Small intestine (tissue), 16 donors: ENCODE results near the gene PIMREG. TPM values are rescaled to one million over a fixed set of nuclear protein-coding genes. Genes with fewer than 3 reads are reported as not detected.

Source experiments
- DNase-seq, 2 donors: peaks; one replicate each; pipeline versions ENCODE4 v3.0.0 to v3.0.0-alpha.2; 2013
- FAIRE-seq: peaks from 2 replicates; lab custom pipeline; 2012; peaks lifted over from hg19 to GRCh38; lab: Jason Lieb, UNC
- H3K27ac ChIP-seq, 3 donors: one replicate each; pipeline ENCODE4 v1.5.1; 2013; ENCODE audit warnings: low read length in 2 of 3, mild to moderate bottlenecking in 2 of 3, control low read depth in 1 of 3, inconsistent platforms in 1 of 3, low read depth in 1 of 3, moderate library complexity in 1 of 3
- H3K27me3 ChIP-seq, 3 donors: one replicate each; pipeline ENCODE4 v1.6.1; 2013; ENCODE audit warnings: low read length in 3 of 3, inconsistent platforms in 1 of 3; ENCODE audit not compliant: control insufficient read depth in 3 of 3, insufficient read depth in 3 of 3
- H3K36me3 ChIP-seq, 3 donors: one replicate each; pipeline ENCODE4 v1.6.1; 2013; ENCODE audit warnings: low read length in 3 of 3, inconsistent platforms in 1 of 3, low read depth in 1 of 3, mild to moderate bottlenecking in 1 of 3, moderate library complexity in 1 of 3; ENCODE audit not compliant: control insufficient read depth in 3 of 3, insufficient read depth in 2 of 3
- H3K4me1 ChIP-seq, 3 donors: one replicate each; pipeline ENCODE4 v1.6.1; 2013; ENCODE audit warnings: low read length in 2 of 3, inconsistent platforms in 1 of 3, low read depth in 1 of 3, mild to moderate bottlenecking in 1 of 3, moderate library complexity in 1 of 3; ENCODE audit not compliant: control insufficient read depth in 3 of 3, insufficient read depth in 2 of 3
- H3K4me3 ChIP-seq, 3 donors: one replicate each; pipeline ENCODE4 v1.5.1; 2013; ENCODE audit warnings: low read length in 3 of 3, control low read depth in 1 of 3, inconsistent platforms in 1 of 3, low read depth in 1 of 3, mild to moderate bottlenecking in 1 of 3, moderate library complexity in 1 of 3
- H3K9me3 ChIP-seq, 2 donors: one replicate each; pipeline ENCODE4 v1.6.1; 2013; ENCODE audit warnings: low read depth in 1 of 2, low read length in 1 of 2; ENCODE audit not compliant: control insufficient read depth in 2 of 2, insufficient read depth in 1 of 2
- whole genome bisulfite sequencing, 3 donors: extraction: QIAGEN DNeasy Blood & Tissue Kit; methylation state at CpG; one replicate each; pipeline ENCODE4 v1.1.7; 2013; 5-methylcytosine and 5-hydroxymethylcytosine counted together
- long read RNA-seq, 10 donors: transcript quantifications; one replicate each; lab custom pipeline, GENCODE V29; 2026
- polyA plus RNA-seq, 4 donors: library from polyadenylated mRNA; stranded (reverse) in 3 of 4; unstranded in 1 of 4; fragments of 200-250 nt in 3 of 4; fragments of 120-200 nt in 1 of 4; gene quantifications; one replicate each; pipeline versions ENCODE4 v1.2.1 to v1.2.3, GENCODE V29; 2013
- donor health status: healthy with polysubstance abuse.
- donor health status: control.
- donor health status: control.
- donor health status: Bipolar disorder and iron deficiency.
- donor health status: healthy.

The PIMREG gene
- 10 to 100 TPM in 1 of 4 donors, 1 to 10 TPM in 2, under 1 TPM in 1; 0.45 to 10.2 (median 4.6) TPM for polyA plus RNA-seq
- long read RNA-seq, donor 1 = 0 reads
- long read RNA-seq, donor 2, partial matches to known transcripts = 0 of 1 reads
- long read RNA-seq, donor 2, other reads (novel, unspliced or antisense) = 0 of 1 reads
- long read RNA-seq, donor 3, partial matches to known transcripts = 0 of 2 reads
- long read RNA-seq, donor 3, other reads (novel, unspliced or antisense) = 0 of 2 reads
- long read RNA-seq, donor 4 = 0 reads
- long read RNA-seq, donor 5 = 0 reads
- long read RNA-seq, donor 6 = 0 reads
- long read RNA-seq, donor 7, transcript PIMREG-205 (6 exons, 1,948 nt) = major isoform, 9 of 9 reads
- long read RNA-seq, donor 7, partial matches to known transcripts = 0 of 9 reads
- long read RNA-seq, donor 7, other reads (novel, unspliced or antisense) = 0 of 9 reads
- long read RNA-seq, donor 8 = 0 reads
- long read RNA-seq, donor 9 = 0 reads
- long read RNA-seq, donor 10, partial matches to known transcripts = 0 of 4 reads
- long read RNA-seq, donor 10, other reads (novel, unspliced or antisense) = 0 of 4 reads

DNA sequence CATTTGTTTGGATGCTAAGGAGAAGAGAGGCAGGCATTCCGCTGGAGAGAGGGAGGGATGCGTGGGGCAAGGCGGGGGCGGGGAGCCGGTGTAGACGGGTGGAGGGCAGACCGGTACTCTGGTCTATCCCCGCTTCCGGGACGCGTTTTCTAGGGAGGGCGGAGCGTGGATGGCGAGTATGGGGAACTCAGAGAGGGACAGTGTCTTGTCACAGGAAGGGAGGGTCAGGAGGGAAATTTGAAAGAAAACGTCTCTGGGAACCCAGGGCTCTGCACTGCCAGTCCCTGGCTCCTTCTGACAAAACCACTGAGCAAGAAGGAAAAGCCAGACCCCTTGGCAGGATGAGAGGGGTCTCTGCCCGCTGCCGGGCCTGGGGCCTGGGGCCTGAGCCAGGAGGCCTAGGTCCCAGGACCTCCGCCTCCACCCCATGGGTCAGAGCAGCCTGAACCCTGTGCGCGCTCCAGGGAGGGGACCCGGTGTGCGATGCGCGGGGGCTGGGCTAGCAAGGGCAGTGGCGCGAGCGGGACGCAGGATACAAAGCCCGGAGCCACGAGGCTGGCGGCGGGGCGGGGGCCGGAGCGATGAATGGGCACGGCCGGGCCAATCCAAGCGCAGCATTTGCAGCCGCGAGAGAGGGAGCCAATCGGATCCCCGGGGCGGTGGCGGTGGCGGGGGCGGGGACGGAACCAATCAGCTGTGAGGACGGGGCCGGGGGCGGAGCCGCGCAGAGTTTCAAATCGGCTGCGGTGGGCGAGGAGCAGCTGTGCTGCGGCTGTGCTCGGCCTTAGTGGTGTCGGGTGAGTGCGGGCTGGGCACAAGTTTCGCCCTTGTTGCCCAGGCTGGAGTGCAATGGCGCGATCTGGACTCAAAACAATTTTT, at the start of gene PIMREG:
Gene PIMREG (plus strand): TSS at position 764 of the 879 bp plus-strand sequence. CDS start 656 bp downstream, outside the sequence.
- H3K4me3 ChIP-seq = peak within 1 kb of the TSS; percentile 46 to 56 (median 46)
- peak within 1 kb of the TSS in 2 of 3 donors; percentile 48 to 75 for H3K27ac ChIP-seq
- H3K4me1 ChIP-seq = no peaks in the 10 kb centered on the region
- H3K36me3 ChIP-seq = peaks cover 0 to 11% (median 0%) of the 10 kb centered on the region in 3 donors
- DNase-seq = peak; percentile 92 to 99
- 1% methylated on average over 59 to 62 of the region's 62 CpGs for WGBS, 3 donors
- no peaks in the 10 kb centered on the region for H3K27me3 ChIP-seq
- FAIRE-seq = no peak
- H3K9me3 ChIP-seq = no peaks in the 10 kb centered on the region

GRCh38 chr17:6398955-6399354, 45.3 kb upstream of the PIMREG start:
- no peak for DNase-seq
- no peaks in the 10 kb centered on the region for H3K9me3 ChIP-seq
- no peak for FAIRE-seq
- WGBS, 3 donors = 45 to 74% (median 46%) methylated on average over 2 of the region's 2 CpGs
- H3K27ac ChIP-seq = no peak overlapping the region
- H3K27me3 ChIP-seq = peaks cover 0 to 11% (median 4%) of the 10 kb centered on the region in 3 donors
- no peaks in the 10 kb centered on the region for H3K36me3 ChIP-seq
- no peak overlapping the region for H3K4me3 ChIP-seq
- no peaks in the 10 kb centered on the region for H3K4me1 ChIP-seq

DNA sequence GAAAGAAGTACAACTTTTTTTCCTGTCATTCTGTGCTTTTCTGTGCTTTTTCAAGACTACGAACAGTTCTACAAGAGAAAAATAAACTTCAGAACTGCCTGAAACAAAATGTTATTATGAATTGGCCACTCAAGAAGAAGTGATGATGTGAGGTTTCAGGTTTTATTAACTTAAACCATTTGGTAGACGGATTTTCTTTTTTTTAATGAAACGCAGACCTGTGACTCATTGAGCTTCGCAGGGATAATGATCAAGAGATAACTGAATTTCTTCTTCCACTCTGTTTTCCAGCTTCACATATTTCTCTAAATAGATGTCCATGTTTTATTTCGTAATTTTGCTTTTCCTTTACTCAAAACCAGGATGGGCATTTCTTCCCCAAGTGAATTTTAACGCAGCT, 42.0 kb upstream of the PIMREG start:
- DNase-seq (no peak), FAIRE-seq (no peak)
- Histone ChIP-seq H3K27ac (no peak overlapping the region), H3K9me3 (no peaks in the 10 kb centered on the region), H3K36me3 (no peaks in the 10 kb centered on the region), H3K27me3 (peaks cover 0 to 1% (median 0%) of the 10 kb centered on the region in 3 donors), H3K4me1 (no peaks in the 10 kb centered on the region), H3K4me3 (no peak overlapping the region)
- 78 to 82% (median 80%) methylated on average over 6 of the region's 6 CpGs for WGBS, 3 donors

GRCh38 chr17:6408276-6408675, 36.0 kb upstream of the PIMREG start:
- no peak overlapping the region for H3K27ac ChIP-seq
- no peaks in the 10 kb centered on the region for H3K36me3 ChIP-seq
- no peaks in the 10 kb centered on the region for H3K4me1 ChIP-seq
- 56 to 73% (median 64%) methylated on average over 6 of the region's 6 CpGs for WGBS, 3 donors
- peaks cover 0 to 3% of the 10 kb centered on the region in 2 donors for H3K9me3 ChIP-seq
- no peak for FAIRE-seq
- H3K27me3 ChIP-seq = peaks cover 0 to 3% (median 0%) of the 10 kb centered on the region in 3 donors
- no peak overlapping the region for H3K4me3 ChIP-seq
- DNase-seq = no peak

DNA sequence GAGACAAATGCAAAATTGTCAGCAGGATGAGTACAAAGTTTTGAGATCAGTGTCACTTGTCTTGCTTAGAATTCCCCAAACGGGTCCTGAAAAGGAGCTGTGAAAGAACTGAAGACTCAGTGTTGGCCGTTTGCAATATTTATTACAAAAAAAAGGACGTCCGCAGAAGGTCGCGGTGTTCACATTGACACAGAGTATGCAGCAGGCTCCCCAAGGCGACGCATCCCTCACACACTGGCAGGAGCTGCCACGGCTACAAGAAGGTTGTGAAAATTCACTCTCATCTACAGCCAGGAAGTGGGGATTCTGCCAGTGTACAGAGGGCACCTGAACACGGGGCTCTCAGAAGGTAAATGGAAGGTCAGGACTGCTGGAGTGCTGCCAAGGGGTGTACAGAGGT, 35.5 kb upstream of the PIMREG start:
- peaks cover 0 to 3% (median 0%) of the 10 kb centered on the region in 3 donors for H3K27me3 ChIP-seq
- peaks cover 0 to 3% of the 10 kb centered on the region in 2 donors for H3K9me3 ChIP-seq
- FAIRE-seq (no peak), DNase-seq (no peak)
- 62 to 69% (median 65%) methylated on average over 10 of the region's 10 CpGs for WGBS, 3 donors
- no peaks in the 10 kb centered on the region for H3K4me1 ChIP-seq
- H3K27ac ChIP-seq = no peak overlapping the region
- H3K4me3 ChIP-seq = no peak overlapping the region
- H3K36me3 ChIP-seq = no peaks in the 10 kb centered on the region

DNA sequence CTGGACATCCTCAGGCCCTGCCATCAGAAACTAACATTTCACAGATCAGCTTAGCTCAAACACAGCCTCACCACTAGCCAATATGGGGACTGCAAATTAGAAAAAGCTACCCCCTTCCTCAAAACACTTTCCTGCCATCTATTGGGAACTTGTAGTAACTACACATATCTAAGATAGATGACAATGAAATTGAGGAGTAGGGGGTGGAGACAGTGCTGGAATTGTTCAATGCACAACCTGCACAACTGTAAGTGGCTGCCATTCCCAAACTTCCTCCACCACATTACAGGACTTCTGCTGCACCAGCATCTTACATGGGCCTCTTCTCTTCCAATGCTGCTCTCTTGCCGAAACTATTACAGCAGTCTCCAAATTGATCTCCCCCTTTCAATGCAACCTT, 31.2 kb upstream of the PIMREG start:
- H3K27me3 ChIP-seq = peaks cover 0 to 3% (median 0%) of the 10 kb centered on the region in 3 donors
- DNase-seq (peak; percentile 12 to 23), FAIRE-seq (no peak)
- no peaks in the 10 kb centered on the region for H3K4me1 ChIP-seq
- H3K9me3 ChIP-seq = peaks cover 0 to 3% of the 10 kb centered on the region in 2 donors
- no peaks in the 10 kb centered on the region for H3K36me3 ChIP-seq
- no peak overlapping the region for H3K27ac ChIP-seq
- 95 to 97% (median 95%) methylated on average over 1 of the region's 1 CpG for whole genome bisulfite sequencing, 3 donors
- H3K4me3 ChIP-seq = no peak overlapping the region

DNA sequence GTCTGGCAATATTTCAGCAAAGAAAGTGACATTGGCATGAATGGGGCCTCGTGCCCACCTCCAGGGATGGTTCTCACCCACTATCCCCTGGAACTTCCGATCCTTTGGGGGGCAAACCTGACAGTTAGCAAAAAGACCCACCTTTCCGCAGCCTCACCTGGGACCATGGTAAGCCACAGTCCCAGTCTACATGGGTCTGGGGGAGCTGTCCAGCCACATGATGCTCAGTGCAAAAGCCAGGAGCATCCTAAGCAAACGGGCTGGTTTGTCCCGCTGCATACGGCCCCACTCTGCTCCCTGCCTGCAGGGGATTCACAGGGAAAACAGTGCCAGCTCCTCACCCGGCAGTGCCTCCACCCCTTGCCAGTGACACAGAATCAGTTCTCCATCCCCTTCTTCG, 28.6 kb upstream of the PIMREG start:
- Histone ChIP-seq H3K27me3 (peaks cover 0 to 3% (median 0%) of the 10 kb centered on the region in 3 donors), H3K4me3 (no peak overlapping the region), H3K4me1 (no peaks in the 10 kb centered on the region), H3K27ac (no peak overlapping the region), H3K36me3 (no peaks in the 10 kb centered on the region), H3K9me3 (peaks cover 0 to 3% of the 10 kb centered on the region in 2 donors)
- 71 to 79% (median 71%) methylated on average over 8 of the region's 8 CpGs for WGBS, 3 donors
- FAIRE-seq = no peak
- DNase-seq = no peak

- no peaks in the 10 kb centered on the region for H3K27me3 ChIP-seq
- DNase-seq = peak in 1 of 2 donors; percentile 11
- H3K27ac ChIP-seq = no peak overlapping the region
- H3K4me1 ChIP-seq = no peaks in the 10 kb centered on the region
- 11 to 22% (median 15%) methylated on average over 13 of the region's 13 CpGs for WGBS, 3 donors
- no peaks in the 10 kb centered on the region for H3K9me3 ChIP-seq
- H3K36me3 ChIP-seq = no peaks in the 10 kb centered on the region
- no peak for FAIRE-seq
- no peak overlapping the region for H3K4me3 ChIP-seq
These were observed 24.0 kb upstream of the PIMREG start for GRCh38 chr17:6420173-6420641.
